CD4-positive, alpha-beta T cell treated with Interleukin-4 for 4 hours (primary cell): ENCODE data around the gene CYP46A1.

ENCODE experiments used
- DNase-seq: peaks from one replicate; pipeline ENCODE4 v3.0.0-alpha.2; 2020

Gene CYP46A1

GRCh38 chr14:99747582-99748330, 63.7 kb downstream of the CYP46A1 start:
- no peak for DNase-seq

GRCh38 chr14:99748529-99748928, 64.4 kb downstream of the CYP46A1 start:
- no peak for DNase-seq

- no peak for DNase-seq
Measured at GRCh38 chr14:99749142-99749541, 65.0 kb downstream of the CYP46A1 start.

GRCh38 chr14:99749763-99750715, 65.9 kb downstream of the CYP46A1 start:
- DNase-seq = no peak

- no peak for DNase-seq
Measured at GRCh38 chr14:99750746-99751450, 66.8 kb downstream of the CYP46A1 start.

GRCh38 chr14:99751539-99752485, 67.7 kb downstream of the CYP46A1 start:
- DNase-seq = no peak

GRCh38 chr14:99752486-99753121, 68.5 kb downstream of the CYP46A1 start:
- DNase-seq = no peak

- no peak for DNase-seq
Measured at GRCh38 chr14:99753225-99754140, 69.4 kb downstream of the CYP46A1 start.

- no peak for DNase-seq
Measured at GRCh38 chr14:99754141-99755067, 70.3 kb downstream of the CYP46A1 start.

- DNase-seq = no peak
Measured at GRCh38 chr14:99755068-99755405, 70.9 kb downstream of the CYP46A1 start.

- no peak for DNase-seq
Measured at GRCh38 chr14:99755629-99756603, 71.8 kb downstream of the CYP46A1 start.

GRCh38 chr14:99756796-99757195, 72.7 kb downstream of the CYP46A1 start:
- DNase-seq = no peak

- DNase-seq = no peak
Measured at GRCh38 chr14:99757331-99758070, 73.4 kb downstream of the CYP46A1 start.

- no peak for DNase-seq
Measured at GRCh38 chr14:99758121-99758821, 74.2 kb downstream of the CYP46A1 start.

GRCh38 chr14:99758872-99759545, 74.9 kb downstream of the CYP46A1 start:
- no peak for DNase-seq

GRCh38 chr14:99759546-99759925, 75.4 kb downstream of the CYP46A1 start:
- DNase-seq = no peak
